ENCODE measurements around the gene LRRC45.

Gene LRRC45

DNA sequence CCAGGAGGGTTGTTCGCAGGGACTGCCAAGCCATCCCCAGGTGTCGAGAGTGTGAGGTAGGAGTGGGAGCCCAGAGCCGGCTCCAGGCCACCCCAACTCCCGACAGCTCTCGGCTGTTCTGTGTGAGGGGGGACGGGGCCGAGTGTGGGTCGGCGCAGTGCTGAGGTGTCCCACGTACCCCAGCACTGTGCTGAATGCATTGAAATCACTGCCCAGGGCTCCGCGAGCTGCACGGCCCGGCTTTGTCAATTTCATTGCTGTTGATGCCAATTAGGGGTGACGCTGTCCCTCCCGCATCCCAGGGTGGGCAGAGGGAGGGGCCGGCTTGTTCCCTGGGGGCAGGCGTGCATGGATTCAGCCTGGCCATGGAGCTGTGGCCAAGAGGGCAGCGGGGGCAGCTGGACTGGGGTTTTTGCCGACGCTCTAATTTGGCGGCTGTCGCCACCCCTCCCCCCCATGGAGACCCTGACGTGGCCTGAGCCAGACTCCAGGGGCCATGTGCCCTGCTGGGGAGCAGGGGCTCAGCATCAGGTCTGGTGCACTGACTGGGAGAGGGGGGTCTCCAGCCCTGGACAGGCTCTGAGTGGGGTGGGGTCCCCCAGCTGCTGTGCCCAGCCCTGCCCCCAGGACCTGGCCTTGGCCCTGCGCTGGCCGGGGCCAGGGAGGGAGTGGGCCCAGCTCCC is 14.7 kb upstream of the LRRC45 start:
- no peak for DNase-seq

DNA sequence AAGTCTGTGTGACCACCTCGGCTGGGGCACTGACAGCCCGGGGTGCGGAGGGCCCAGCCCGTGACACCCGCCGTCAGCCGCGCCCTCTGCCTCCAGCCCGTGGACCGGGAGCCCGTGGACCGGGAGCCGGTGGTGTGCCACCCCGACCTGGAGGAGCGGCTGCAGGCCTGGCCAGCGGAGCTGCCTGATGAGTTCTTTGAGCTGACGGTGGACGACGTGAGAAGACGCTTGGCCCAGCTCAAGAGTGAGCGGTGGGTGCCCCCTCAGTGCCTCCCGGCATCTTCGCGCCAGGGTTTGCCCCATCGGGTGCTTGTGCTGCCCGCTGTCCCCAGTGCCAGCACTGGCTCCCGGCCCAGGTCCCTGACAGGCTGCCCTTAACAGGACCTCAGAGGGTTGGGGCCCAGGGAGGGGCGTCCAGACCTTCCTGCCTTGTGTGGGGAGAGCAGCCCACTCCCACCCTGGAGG is 14.1 kb upstream of the LRRC45 start:
- DNase-seq: no peak

DNA sequence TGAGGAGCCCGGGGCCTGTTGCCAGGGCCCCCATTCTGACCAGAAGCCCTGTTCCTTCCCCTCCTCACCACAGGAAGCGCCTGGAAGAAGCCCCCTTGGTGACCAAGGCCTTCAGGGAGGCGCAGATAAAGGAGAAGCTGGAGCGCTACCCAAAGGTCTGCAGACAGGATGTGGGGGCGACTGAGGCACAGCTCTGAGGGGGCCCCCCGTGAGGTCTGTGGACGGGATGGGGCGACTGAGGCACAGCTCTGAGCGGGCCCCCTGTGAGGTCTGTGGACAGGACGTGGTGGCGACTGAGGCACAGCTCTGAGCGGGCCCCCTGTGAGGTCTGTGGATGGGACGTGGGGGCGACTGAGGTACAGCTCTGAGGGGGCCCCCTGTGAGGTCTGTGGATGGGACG is 13.7 kb upstream of the LRRC45 start:
- no peak for DNase-seq

DNA sequence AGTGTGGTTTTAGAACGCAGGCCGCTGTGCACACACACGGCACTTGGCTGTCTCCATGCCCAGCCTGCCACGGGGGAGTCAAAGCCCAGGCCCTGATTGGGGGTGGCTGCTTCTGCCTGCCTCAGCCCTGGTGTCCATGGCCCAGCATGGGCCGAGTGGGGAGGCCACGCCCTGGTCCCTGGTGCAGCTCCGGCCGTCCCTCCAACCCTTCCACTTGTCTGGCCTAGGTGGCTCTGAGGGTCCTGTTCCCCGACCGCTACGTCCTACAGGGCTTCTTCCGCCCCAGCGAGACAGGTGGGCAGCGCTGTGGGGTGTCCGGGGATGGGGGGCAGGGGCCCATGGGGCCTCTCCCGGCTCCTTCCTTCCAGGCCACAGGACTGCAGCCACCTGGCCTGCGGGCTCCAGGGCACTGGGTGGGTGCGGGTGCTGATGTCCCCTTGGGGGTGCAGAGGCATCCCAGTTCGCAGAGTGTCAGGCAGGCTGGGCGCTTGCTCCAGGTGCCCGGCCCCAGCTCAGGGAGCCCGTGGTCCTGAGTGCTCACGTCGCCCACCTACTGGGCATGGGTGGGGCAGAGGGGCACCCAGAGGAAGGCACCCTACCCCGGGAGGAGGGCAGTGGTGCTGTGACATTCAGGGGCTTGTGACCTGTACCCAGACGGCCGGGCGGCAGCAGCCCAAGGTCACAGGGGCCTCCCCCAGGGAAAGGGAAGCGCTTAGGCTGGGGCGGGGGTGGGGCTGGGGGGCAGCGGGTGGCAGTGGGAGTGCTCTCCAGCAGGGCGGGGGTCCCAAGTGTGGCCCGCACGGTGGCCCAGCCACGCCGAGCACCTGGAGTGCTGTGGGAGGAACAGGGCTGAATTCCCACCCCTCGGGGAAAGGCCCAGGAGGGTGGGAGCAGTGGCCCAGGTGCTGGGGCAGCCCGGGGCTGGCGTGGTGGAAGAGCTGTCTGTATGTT is 12.3 kb upstream of the LRRC45 start:
- no peak for DNase-seq

DNA sequence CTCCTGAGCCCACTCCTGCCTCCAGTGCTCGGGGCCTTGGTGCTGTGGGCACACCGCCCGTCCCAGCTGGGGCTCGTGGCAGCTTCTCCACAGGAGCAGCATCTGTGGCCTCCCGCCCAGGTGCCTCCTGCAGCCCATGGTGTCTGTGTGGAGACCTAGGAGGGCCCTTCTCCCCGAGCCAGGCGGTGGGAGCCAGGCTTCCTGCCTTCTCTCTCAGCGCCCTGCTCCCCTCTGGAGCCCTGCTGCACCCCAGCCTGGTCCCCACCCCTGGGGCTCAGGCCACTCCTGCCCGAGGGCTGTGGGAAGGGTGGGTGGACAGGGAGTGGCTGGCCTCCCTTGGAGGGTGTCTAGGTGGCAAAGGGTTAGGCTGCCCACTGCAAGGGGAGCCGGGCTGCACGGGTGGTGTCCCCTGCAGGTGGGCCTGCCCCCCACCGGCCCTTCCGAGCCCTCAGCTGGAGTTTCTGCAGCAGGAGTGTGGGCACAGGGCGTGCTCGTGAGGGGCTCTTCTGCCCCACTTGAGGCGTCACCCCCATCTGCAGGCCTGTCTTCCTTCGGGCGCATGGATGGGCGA is 11.4 kb upstream of the LRRC45 start:
- DNase-seq: no peak

DNA sequence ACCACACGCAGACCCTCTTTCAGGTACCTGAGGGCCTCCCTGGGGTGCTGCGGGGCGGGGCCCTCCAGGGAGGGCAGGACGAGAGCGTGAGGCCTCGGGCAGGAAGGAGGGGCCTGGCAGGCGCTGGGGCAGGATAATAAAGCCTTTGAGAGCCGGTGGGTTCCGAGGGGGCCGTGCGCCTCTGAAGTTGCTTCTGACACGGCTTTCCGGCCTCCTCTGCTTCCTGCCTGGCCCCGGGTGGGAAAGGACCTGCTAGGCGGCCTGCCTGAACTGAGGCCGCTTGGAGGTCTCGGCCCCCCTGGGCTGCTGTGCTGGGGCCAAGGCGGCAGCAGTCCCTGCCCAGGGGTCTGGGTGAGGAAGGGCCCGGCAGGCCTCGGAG is 10.9 kb upstream of the LRRC45 start:
- no peak for DNase-seq

DNA sequence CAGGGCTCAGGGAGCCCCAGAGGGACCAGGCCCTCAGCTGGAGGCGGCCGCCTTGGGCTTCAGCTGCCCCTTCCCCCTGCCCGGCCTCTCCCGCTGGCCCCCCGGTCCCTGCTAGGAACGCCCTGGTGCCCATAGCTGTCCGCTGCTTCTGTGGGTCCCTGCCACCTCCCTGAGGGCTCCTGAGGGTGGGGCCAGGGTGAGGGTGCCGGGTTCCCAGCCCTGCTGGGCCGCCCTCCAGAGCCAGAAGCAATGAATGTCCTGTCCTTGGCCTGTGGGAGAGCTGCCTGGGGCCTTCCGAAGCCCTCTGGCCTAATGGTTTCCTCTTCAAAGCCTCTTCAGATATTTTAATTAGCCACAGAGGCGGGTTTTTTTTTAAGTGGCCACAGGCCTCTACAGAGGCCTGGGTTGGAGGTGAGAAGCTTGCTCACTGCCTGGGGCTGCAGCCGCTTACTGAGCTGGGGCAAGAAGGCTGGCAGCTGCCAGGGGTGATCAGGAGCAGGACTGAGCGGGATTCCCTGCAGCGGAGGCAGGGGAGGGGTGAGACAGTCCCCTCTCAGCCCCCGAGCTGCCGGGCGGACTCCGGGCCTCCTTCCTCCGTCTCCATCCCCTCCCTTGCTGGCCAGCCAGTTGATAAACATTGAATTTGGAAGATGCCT is 10.3 kb upstream of the LRRC45 start:
- DNase-seq: no peak

- DNase-seq: no peak
Measured at GRCh38 chr17:82013341-82013740, 9.8 kb upstream of the LRRC45 start.

DNA sequence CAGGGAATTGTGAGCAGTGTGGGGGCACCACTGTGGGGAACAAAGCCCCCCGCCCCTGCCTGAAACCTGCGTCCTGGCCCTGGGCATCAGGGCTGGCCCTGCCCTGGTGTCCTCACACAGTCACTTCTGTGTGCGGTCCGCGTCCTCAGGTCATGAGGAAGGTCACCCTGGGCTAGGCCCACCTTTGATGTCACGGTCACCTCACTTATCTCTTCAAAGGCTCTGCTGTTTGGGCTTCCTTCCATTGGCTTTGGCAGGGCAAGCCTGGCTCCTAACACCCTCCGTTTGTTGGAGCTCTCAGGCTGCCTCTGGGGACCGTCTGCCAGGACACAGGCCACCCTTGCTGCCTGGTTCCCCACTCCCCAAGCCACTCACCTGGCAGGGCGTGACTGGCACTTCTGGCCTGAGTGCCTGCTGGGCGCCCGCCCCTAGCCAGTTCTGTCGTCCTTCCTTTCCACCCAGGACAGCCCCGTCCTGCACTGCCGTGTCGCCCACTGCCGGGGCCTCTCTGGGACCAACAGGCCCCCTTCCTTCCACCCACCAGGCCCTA is 9.3 kb upstream of the LRRC45 start:
- DNase-seq: no peak

DNA sequence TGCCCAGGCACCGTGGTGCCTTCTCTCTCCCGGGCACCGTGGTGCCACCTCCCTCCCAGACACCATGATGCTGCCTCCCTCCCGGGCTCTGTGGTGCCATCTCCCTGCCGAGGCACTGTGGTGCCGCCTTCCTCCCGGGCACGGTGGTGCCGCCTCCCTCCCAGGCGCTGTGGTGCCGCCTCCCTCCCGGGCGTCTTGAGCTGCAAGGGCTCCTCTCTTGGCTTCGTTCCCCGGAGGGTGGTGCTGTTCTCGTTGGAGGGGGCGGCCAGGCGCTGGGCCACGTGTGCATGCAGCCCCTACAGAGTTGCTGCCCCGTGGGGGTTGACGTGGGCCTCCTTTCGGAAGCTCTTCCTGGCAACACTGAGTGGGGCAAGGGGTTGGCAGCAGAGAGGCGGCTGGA is 8.7 kb upstream of the LRRC45 start:
- peak; percentile 43 to 55 for DNase-seq

DNA sequence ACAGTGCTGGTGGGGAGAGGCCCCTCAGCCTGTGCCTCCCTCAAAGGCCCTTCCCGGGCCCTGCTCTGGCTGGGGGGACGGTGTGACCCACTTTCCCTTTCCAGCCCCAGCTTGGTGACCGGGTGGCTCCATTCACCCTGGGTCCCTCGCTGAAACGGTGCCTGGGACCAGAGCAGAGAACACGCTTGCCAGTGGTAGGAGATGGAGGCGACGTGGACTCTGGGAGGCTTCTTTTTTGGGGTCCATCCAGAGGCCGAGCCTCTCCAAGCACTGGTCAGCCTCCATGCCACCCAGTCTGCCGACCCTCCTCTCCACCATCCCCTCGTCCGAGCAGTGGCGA is 8.2 kb upstream of the LRRC45 start:
- DNase-seq: no peak

DNA sequence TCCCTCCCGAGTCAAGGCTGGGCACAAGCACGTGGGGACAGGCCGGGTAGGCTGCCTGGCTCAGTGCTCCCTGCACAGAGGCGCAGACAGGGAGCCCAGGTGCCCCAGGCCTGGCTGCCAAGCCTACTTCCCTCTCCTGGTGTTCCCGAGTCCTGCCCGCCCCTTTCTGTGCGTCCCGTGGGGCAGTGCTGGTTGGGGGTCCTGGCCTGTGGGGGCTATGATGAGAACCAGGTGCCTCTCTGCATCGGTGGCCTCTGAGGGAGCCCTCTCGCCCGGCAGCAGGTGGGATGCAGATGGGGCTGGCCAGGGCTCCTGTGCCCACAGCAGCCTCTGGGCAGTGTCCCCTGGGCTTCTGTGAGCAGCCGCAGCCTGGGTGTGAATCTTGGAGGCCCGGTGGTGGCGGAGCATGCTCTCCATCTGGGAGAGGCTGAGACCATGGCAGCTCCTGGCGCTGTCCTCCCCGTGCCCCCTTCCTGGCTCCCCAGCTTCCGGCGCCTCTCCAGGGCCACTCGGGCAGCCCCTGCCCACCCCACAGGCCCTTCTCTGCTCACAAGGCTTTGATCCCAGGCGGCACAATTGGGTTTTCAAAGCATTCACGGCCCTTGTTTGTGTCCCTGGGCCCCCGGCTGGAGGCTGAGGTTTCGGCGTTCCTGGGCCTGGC is 7.7 kb upstream of the LRRC45 start:
- no peak for DNase-seq

DNA sequence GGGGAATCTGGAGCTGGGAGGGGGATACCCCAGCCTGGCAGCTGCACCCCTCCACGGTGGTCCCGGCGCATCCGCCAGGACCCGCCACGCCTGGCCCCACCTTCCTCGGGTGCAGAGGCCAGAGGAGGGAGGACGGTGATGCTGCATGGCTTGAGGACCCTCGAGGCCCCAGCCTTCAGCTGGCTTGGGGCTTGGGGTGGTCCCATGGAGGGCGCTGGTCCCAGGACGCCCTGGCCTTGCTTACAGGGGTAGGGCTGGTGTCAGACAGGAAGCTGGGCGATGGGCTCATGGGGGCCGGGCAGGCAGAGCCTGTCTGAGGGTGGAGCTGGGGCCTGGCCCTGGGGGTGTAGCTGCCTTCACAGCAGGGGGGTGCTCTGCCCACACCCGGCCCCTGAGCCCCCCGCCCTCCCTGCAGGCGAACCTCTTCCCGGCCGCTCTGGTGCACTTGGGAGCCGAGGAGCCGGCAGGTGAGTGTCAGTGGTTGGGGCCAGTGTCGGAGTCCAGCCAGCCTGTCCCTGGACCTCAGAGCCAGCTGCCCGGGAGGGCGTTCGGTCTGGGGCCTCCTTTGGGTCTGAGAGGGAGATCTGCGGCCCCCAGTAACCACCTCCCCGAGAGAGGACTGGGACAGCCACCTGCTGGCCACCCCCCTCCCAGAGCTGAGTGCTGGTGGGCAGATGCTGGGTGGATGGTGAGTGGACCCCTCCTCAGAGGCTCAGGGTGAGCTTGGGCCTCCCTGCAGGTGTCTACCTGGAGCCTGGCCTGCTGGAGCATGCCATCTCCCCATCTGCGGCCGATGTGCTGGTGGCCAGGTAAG is 6.8 kb upstream of the LRRC45 start:
- DNase-seq: no peak

- DNase-seq: no peak
Measured at GRCh38 chr17:82016875-82017459, 6.1 kb upstream of the LRRC45 start.

GRCh38 chr17:82017612-82018151 is 5.4 kb upstream of the LRRC45 start:
- DNase-seq: no peak

- peak; percentile 70 to 89 for DNase-seq
Measured at GRCh38 chr17:82018152-82018988, 4.7 kb upstream of the LRRC45 start.

DNA sequence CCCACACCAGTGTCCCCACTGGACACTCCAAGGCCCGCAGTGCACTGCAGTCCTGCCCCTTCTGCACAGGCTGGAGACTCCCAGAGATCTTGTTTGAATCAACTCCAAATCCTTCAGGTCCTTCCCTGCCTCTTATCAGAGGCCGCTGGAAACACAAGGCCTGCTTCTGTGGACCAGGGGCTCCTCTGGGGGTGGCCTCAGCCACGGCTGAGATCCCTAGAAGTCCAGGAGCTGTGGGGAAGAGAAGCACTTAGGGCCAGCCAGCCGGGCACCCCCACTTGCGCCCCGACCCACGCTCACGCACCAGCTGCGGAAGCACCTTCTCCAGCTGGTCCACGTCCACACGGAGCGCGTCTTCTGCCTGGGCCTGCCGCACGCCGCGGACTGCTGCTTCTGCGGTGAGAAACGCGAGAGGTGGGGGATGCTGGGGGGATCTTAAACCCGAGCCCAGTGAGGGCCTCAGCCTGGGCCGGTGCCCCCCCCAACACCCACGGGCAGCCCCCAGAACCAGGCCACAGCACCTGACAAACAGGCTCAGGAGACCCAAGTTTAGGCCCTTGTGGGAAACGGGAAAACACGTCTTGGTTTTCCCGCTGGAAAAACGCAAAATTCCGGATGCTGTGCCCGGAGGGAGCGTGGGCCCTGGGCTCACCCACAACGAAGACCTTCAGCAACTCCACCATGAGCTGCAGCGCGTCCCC is 4.0 kb upstream of the LRRC45 start:
- DNase-seq: peak; percentile 28 to 42

DNA sequence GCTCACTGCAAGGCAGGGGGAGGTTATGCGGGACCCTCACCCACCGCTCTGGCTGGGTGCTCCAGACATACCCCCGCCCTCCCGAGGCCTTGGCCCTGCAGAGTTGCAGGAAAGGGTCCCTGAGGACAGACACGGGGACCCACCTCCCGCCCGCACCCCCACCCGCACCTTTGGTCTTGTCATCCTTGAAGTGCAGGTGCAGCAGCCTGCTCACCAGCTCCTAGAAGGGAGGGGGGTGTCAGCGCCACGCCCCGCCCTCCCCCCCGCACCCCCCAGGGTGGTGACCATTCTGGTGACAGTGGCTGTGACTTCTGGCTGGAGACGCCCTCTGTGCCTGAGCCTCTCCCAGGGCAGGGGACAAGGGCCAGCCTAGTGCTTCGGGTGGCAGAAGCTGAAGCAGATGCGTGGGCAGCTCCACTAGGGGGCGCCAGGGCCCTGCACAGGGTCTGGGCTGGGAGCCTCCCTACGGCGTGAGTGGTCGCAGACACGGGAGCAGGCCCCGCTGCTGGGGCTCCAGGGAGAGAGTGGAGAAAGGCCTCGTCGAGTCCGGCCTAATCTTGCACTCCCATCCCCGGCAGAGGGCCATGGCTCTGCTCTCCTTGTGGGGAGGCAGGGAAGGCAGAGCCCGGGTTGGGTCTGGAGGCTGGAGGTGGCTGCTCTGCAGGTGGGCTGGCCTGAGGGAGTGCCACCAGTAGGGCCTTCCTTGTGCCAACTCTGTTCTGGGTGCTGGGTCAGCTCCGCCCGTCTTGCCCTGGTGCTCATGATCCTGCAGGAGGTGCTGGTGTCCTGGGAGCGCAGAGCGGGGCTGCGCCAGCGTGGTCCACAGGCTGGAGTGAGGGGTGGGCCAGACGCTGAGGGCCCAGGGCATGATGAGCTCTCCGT is 3.2 kb upstream of the LRRC45 start:
- peak; percentile 44 to 48 for DNase-seq
